Neural cell (in vitro differentiated cells): ENCODE results near the gene HAPSTR1. TPM values are rescaled to one million over a fixed set of nuclear protein-coding genes. Genes with fewer than 3 reads are reported as not detected.

Experiments
- H2AFZ ChIP-seq: fragments of 200-600, 300-800 bp; sonication (generic), shearing (Covaris generic); 2 replicates; pipeline ENCODE4 v1.6.0; 2014; ENCODE audit warnings: low read depth, mild to moderate bottlenecking, antibody characterized with exemption, low read length, moderate library complexity
- H3F3A ChIP-seq: fragments of 200-600 bp; shearing (Covaris generic); 2 replicates; pipeline ENCODE4 v1.6.1; 2016; ENCODE audit warnings: mild to moderate bottlenecking, moderate library complexity, mixed read lengths, antibody characterized with exemption, low read length; ENCODE audit not compliant: insufficient read depth, poor library complexity, severe bottlenecking
- H3K27ac ChIP-seq: fragments of 200-600, 300-800 bp; sonication (generic), shearing (Covaris generic); 2 replicates; pipeline ENCODE4 v1.5.1; 2014; ENCODE audit warnings: mild to moderate bottlenecking, low read length, moderate library complexity
- H3K27me3 ChIP-seq: fragments of 300-800, 200-600 bp; sonication (generic), shearing (Covaris generic); 2 replicates; pipeline ENCODE4 v1.6.0; 2014; ENCODE audit warnings: mild to moderate bottlenecking, low read depth, low read length, moderate library complexity; ENCODE audit not compliant: insufficient read depth
- H3K36me3 ChIP-seq: fragments of 300-800, 200-600 bp; sonication (generic), shearing (Covaris generic); 2 replicates; pipeline ENCODE4 v1.5.1; 2014; ENCODE audit warnings: mild to moderate bottlenecking, antibody characterized with exemption, low read length, moderate library complexity; ENCODE audit not compliant: insufficient read depth
- H3K4me2 ChIP-seq: fragments of 300-800, 200-600 bp; sonication (generic), shearing (Covaris generic); 2 replicates; pipeline ENCODE4 v1.6.0; 2014; ENCODE audit warnings: mild to moderate bottlenecking, low read length
- H3K4me3 ChIP-seq: fragments of 300-800, 200-600 bp; sonication (generic), shearing (Covaris generic); 2 replicates; pipeline ENCODE4 v1.5.1; 2014; ENCODE audit warnings: mild to moderate bottlenecking, low read length, moderate library complexity
- H3K79me2 ChIP-seq: fragments of 200-600 bp; shearing (Covaris generic); replicated peaks from 2 replicates; pipeline ENCODE4 v1.6.0; 2014; ENCODE audit warnings: mild to moderate bottlenecking, low read length, moderate library complexity; ENCODE audit not compliant: insufficient read depth
- H3K9ac ChIP-seq: fragments of 300-800, 200-600 bp; sonication (generic), shearing (Covaris generic); 2 replicates; pipeline ENCODE4 v1.6.1; 2016; ENCODE audit warnings: mild to moderate bottlenecking, low read length, mixed read lengths
- H3K9me2 ChIP-seq: fragments of 200-600 bp; shearing (Covaris generic); 2 replicates; pipeline ENCODE4 v1.6.1; 2016; ENCODE audit warnings: mild to moderate bottlenecking, low read length, mixed read lengths; ENCODE audit not compliant: insufficient read depth
- H3K9me3 ChIP-seq: fragments of 200-600, 300-800 bp; sonication (generic), shearing (Covaris generic); 2 replicates; pipeline ENCODE4 v1.6.1; 2016; ENCODE audit warnings: mild to moderate bottlenecking, mixed run types, low read length, moderate library complexity, mixed read lengths
- H4K20me1 ChIP-seq: fragments of 200-600 bp; shearing (Covaris generic); 2 replicates; pipeline ENCODE4 v1.6.1; 2016; ENCODE audit warnings: mild to moderate bottlenecking, mixed run types; ENCODE audit not compliant: insufficient read depth
- EP300 ChIP-seq: fragments of 450-650 bp; conservative IDR thresholded peaks from 2 replicates; pipeline ENCODE4 v1.6.1; 2014; ENCODE audit warnings: antibody characterized with exemption, mild to moderate bottlenecking, moderate library complexity; ENCODE audit not compliant: poor library complexity, severe bottlenecking
- EZH2 ChIP-seq: fragments of 200-600, 300-800 bp; shearing (Covaris generic), sonication (generic); IDR thresholded peaks from 2 replicates; pipeline ENCODE4 v1.6.1; 2014; ENCODE audit warnings: antibody characterized with exemption, low read length, borderline replicate concordance, mild to moderate bottlenecking; ENCODE audit not compliant: insufficient read depth, poor library complexity, severe bottlenecking
- MXI1 ChIP-seq: fragments of 450-650 bp; conservative IDR thresholded peaks from 2 replicates; pipeline ENCODE4 v1.6.1; 2014; ENCODE audit warnings: antibody characterized with exemption, mild to moderate bottlenecking; ENCODE audit not compliant: poor library complexity, severe bottlenecking
- POLR2AphosphoS5 ChIP-seq: IDR thresholded peaks from 2 replicates; pipeline ENCODE4 v1.6.1; 2012
- RAD21 ChIP-seq: fragments of 450-650 bp; conservative IDR thresholded peaks from 2 replicates; pipeline ENCODE4 v1.6.1; 2014; ENCODE audit warnings: antibody characterized with exemption, mild to moderate bottlenecking, moderate library complexity
- SMC3 ChIP-seq: fragments of 450-650 bp; conservative IDR thresholded peaks from 2 replicates; pipeline ENCODE4 v1.6.1; 2014; ENCODE audit warnings: antibody characterized with exemption, mild to moderate bottlenecking, moderate library complexity; ENCODE audit not compliant: poor library complexity
- TAF1 ChIP-seq: IDR thresholded peaks from 2 replicates; pipeline ENCODE4 v1.6.1; 2012; ENCODE audit warnings: low read depth
- polyA plus RNA-seq: library from polyadenylated mRNA; depleted of rRNA; stranded (reverse); fragments of >200 nt; gene quantifications from 2 replicates; pipeline ENCODE4 v1.2.3, GENCODE V29; 2014
- TF ChIP-seq, protein P1 (sequence below): IDR thresholded peaks from 2 replicates; pipeline ENCODE4 v1.6.1; 2012; ENCODE audit warnings: borderline replicate concordance
- TF ChIP-seq, protein P2 (sequence below): fragments of 450-650 bp; IDR thresholded peaks from 2 replicates; pipeline ENCODE4 v1.5.1; 2014; ENCODE audit warnings: antibody characterized with exemption, mild to moderate bottlenecking, moderate library complexity; ENCODE audit not compliant: poor library complexity, severe bottlenecking

HAPSTR1 gene
- polyA plus RNA-seq, 1 donor from 2014 or later, result 60.7 TPM

DNA sequence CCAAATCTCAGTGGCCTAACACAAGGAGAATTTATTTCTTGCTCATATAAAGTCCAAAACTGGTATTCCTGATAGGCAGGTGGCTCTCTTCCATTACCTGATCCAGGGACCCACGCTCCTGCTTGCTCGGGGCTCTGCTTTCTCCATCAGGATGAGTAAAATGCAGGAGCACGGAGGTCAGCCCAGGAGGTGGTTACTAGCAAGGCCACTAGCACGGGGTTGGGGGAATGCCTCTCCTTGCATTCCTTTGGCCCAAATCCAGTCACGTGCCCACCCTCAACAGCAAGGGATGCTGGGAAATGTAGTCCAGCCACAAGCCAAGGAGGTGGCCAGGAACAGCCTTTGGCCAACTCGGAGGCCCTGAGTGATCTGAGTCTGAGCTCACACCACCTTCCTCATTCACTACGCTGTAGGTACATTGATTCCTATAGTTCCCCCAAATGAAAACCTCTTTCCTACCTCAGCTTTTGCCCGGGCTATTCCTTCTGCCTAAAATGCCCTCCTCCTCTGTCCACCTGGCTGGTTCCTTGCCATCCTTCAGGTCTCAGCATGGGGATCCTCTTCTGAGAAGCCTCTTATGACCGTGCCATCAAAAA lies 38.3 kb upstream of the HAPSTR1 start:
- H2AFZ ChIP-seq, result no peak overlapping the region
- no peaks in the 10 kb centered on the region for H3K9me3 ChIP-seq
- H3K4me3 ChIP-seq, result no peak overlapping the region
- H3K4me2 ChIP-seq, result no peak overlapping the region
- no peaks in the 10 kb centered on the region for H3K79me2 ChIP-seq
- no peak overlapping the region for H3K27ac ChIP-seq
- no peaks in the 10 kb centered on the region for H3F3A ChIP-seq
- H3K27me3 ChIP-seq, result no peaks in the 10 kb centered on the region
- no peak overlapping the region for H3K9ac ChIP-seq
- TF ChIP-seq, protein P1, sequence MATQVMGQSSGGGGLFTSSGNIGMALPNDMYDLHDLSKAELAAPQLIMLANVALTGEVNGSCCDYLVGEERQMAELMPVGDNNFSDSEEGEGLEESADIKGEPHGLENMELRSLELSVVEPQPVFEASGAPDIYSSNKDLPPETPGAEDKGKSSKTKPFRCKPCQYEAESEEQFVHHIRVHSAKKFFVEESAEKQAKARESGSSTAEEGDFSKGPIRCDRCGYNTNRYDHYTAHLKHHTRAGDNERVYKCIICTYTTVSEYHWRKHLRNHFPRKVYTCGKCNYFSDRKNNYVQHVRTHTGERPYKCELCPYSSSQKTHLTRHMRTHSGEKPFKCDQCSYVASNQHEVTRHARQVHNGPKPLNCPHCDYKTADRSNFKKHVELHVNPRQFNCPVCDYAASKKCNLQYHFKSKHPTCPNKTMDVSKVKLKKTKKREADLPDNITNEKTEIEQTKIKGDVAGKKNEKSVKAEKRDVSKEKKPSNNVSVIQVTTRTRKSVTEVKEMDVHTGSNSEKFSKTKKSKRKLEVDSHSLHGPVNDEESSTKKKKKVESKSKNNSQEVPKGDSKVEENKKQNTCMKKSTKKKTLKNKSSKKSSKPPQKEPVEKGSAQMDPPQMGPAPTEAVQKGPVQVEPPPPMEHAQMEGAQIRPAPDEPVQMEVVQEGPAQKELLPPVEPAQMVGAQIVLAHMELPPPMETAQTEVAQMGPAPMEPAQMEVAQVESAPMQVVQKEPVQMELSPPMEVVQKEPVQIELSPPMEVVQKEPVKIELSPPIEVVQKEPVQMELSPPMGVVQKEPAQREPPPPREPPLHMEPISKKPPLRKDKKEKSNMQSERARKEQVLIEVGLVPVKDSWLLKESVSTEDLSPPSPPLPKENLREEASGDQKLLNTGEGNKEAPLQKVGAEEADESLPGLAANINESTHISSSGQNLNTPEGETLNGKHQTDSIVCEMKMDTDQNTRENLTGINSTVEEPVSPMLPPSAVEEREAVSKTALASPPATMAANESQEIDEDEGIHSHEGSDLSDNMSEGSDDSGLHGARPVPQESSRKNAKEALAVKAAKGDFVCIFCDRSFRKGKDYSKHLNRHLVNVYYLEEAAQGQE, result no peak
- TF ChIP-seq RAD21, result no peak
- no peak for TF ChIP-seq TAF1
- no peak for TF ChIP-seq EP300
- no peak for TF ChIP-seq EZH2
- TF ChIP-seq, protein P2, sequence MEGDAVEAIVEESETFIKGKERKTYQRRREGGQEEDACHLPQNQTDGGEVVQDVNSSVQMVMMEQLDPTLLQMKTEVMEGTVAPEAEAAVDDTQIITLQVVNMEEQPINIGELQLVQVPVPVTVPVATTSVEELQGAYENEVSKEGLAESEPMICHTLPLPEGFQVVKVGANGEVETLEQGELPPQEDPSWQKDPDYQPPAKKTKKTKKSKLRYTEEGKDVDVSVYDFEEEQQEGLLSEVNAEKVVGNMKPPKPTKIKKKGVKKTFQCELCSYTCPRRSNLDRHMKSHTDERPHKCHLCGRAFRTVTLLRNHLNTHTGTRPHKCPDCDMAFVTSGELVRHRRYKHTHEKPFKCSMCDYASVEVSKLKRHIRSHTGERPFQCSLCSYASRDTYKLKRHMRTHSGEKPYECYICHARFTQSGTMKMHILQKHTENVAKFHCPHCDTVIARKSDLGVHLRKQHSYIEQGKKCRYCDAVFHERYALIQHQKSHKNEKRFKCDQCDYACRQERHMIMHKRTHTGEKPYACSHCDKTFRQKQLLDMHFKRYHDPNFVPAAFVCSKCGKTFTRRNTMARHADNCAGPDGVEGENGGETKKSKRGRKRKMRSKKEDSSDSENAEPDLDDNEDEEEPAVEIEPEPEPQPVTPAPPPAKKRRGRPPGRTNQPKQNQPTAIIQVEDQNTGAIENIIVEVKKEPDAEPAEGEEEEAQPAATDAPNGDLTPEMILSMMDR, result no peak
- no peak for TF ChIP-seq SMC3
- H3K36me3 ChIP-seq, result no peaks in the 10 kb centered on the region
- no peaks in the 10 kb centered on the region for H4K20me1 ChIP-seq
- no peaks in the 10 kb centered on the region for H3K9me2 ChIP-seq

DNA sequence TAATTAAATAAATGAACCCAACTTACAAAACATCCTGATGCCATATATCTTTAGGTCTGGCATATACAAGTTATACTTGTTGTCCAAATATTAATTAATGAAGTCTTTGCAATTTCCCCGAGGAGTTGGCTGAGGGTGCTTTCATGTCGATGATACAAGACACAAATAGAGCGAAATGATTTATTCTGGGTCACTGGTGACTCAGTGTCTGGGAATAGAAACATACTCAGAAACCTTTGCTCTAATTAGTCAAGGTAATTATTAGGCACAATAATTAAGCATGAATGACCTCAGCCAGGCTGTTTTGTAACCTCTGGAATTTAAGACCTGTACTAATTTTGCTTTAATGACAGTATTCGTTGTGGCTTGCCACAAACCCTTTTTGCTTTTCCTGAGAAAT lies 37.0 kb upstream of the HAPSTR1 start:
- Histone ChIP-seq H3K9me3 (no peaks in the 10 kb centered on the region), H3F3A (no peaks in the 10 kb centered on the region), H3K27me3 (no peaks in the 10 kb centered on the region), H3K27ac (no peak overlapping the region), H3K79me2 (no peaks in the 10 kb centered on the region), H4K20me1 (no peaks in the 10 kb centered on the region), H3K4me3 (no peak overlapping the region), H3K36me3 (no peaks in the 10 kb centered on the region), H3K4me2 (no peak overlapping the region), H3K9me2 (no peaks in the 10 kb centered on the region), H2AFZ (no peak overlapping the region), H3K9ac (no peak overlapping the region)
- TF ChIP-seq EP300 (no peak), EZH2 (no peak), RAD21 (no peak)

DNA sequence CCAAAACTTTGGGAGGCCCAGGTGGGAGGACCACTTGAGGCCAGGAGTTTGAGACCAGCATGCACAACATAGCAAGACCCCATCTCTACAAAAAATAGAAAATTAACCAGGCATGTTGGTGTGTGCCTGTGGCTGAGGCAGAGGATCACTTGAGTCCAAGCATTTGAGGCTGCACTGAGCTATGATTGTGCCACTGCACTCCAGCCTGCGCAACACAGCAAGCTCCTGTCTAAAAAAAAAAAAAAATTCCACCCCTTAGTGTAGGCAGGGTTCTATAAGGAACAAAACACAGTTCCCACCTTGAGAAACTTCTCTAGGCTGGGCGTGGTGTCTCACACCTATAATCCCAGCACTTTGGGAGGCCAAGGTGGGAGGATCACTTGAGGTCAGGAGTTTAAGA lies 36.3 kb upstream of the HAPSTR1 start:
- H3K4me2 ChIP-seq, result no peak overlapping the region
- H3K79me2 ChIP-seq, result no peaks in the 10 kb centered on the region
- H3F3A ChIP-seq, result no peaks in the 10 kb centered on the region
- TF ChIP-seq, protein P1, result no peak
- TF ChIP-seq RAD21 (no peak), EP300 (no peak), POLR2AphosphoS5 (no peak), MXI1 (no peak), TAF1 (no peak), SMC3 (no peak), EZH2 (no peak)
- TF ChIP-seq, protein P2, result no peak
- H3K9me2 ChIP-seq, result no peaks in the 10 kb centered on the region
- no peaks in the 10 kb centered on the region for H3K27me3 ChIP-seq
- no peaks in the 10 kb centered on the region for H3K36me3 ChIP-seq
- H4K20me1 ChIP-seq, result no peaks in the 10 kb centered on the region
- H3K27ac ChIP-seq, result no peak overlapping the region
- no peak overlapping the region for H3K4me3 ChIP-seq
- no peaks in the 10 kb centered on the region for H3K9me3 ChIP-seq
- H3K9ac ChIP-seq, result no peak overlapping the region
- no peak overlapping the region for H2AFZ ChIP-seq
